SU-DHL-6 (cell line): ENCODE data around the gene C11orf58.

Source experiments
- H2AFZ ChIP-seq: fragments of 200-600 bp; sonication (generic); 2 replicates; pipeline ENCODE4 v1.6.1; 2014; ENCODE audit warnings: low read depth, mild to moderate bottlenecking, moderate library complexity, mixed read lengths, antibody characterized with exemption, low read length; ENCODE audit not compliant: severe bottlenecking
- H3F3A ChIP-seq: fragments of 200-600 bp; shearing (Covaris generic); 2 replicates; pipeline ENCODE4 v1.6.0; 2016; ENCODE audit warnings: antibody characterized with exemption, mild to moderate bottlenecking; ENCODE audit not compliant: insufficient read depth
- H3K27ac ChIP-seq: fragments of 200-600 bp; sonication (generic); 2 replicates; pipeline ENCODE4 v1.5.1; 2016; ENCODE audit warnings: low read depth, mild to moderate bottlenecking, low read length, moderate library complexity, mixed read lengths
- H3K27me3 ChIP-seq: fragments of 200-600 bp; sonication (generic), shearing (Covaris generic); 2 replicates; pipeline ENCODE4 v1.6.0; 2014; ENCODE audit warnings: mild to moderate bottlenecking, low read length
- H3K36me3 ChIP-seq: fragments of 200-600 bp; sonication (generic); 2 replicates; pipeline ENCODE4 v1.6.1; 2014; ENCODE audit warnings: mild to moderate bottlenecking, low read length, mixed read lengths
- H3K4me2 ChIP-seq: fragments of 300-600, 200-600 bp; shearing (Covaris generic), sonication (generic); 2 replicates; pipeline ENCODE4 v1.6.0; 2014; ENCODE audit warnings: low read length, low read depth, mild to moderate bottlenecking; ENCODE audit not compliant: poor library complexity, severe bottlenecking
- H3K4me3 ChIP-seq: fragments of 200-600 bp; sonication (generic); 2 replicates; pipeline ENCODE4 v1.5.1; 2014; ENCODE audit warnings: antibody characterized with exemption, low read length, mild to moderate bottlenecking, mixed read lengths; ENCODE audit not compliant: insufficient read depth, poor library complexity, severe bottlenecking
- H3K79me2 ChIP-seq: fragments of 200-600 bp; sonication (generic); 2 replicates; pipeline ENCODE4 v1.6.1; 2014; ENCODE audit warnings: mild to moderate bottlenecking, low read length, moderate library complexity; ENCODE audit not compliant: insufficient read depth
- H3K9ac ChIP-seq: fragments of 200-600 bp; sonication (generic); 2 replicates; pipeline ENCODE4 v1.7.0; 2014; ENCODE audit warnings: mild to moderate bottlenecking, low read length
- H3K9me2 ChIP-seq: fragments of 200-600 bp; sonication (generic); replicated peaks from 2 replicates; pipeline ENCODE4 v1.6.1; 2014; ENCODE audit warnings: low read length; ENCODE audit not compliant: insufficient read depth
- H3K9me3 ChIP-seq: fragments of 200-600 bp; sonication (generic); 2 replicates; pipeline ENCODE4 v1.6.1; 2014; ENCODE audit warnings: low read length, mixed read lengths; ENCODE audit not compliant: insufficient read depth
- H4K20me1 ChIP-seq: fragments of 200-600 bp; sonication (generic); 2 replicates; pipeline ENCODE4 v1.6.1; 2014; ENCODE audit warnings: low read depth, mild to moderate bottlenecking, antibody characterized with exemption, low read length, moderate library complexity, mixed read lengths
- EZH2phosphoT487 ChIP-seq: fragments of 200-600 bp; sonication (generic), shearing (Covaris generic); conservative IDR thresholded peaks from 2 replicates; pipeline ENCODE4 v1.6.1; 2018; ENCODE audit warnings: mild to moderate bottlenecking, antibody characterized with exemption, low read length, moderate library complexity, mixed read lengths
- TF ChIP-seq, protein P1 (sequence below): fragments of 200-600 bp; sonication (generic); IDR thresholded peaks from one replicate; pipeline ENCODE4 v1.5.1; 2017; ENCODE audit warnings: antibody characterized with exemption, mild to moderate bottlenecking, low read length, moderate library complexity; ENCODE audit not compliant: insufficient read depth, poor library complexity, severe bottlenecking

The C11orf58 gene

GRCh38 chr11:16773981-16774935 lies 35.8 kb downstream of the C11orf58 start:
- Histone ChIP-seq H3K9ac (no peak overlapping the region), H3K9me3 (no peaks in the 10 kb centered on the region), H3F3A (no peaks in the 10 kb centered on the region), H3K36me3 (no peaks in the 10 kb centered on the region), H3K9me2 (no peaks in the 10 kb centered on the region), H3K4me3 (no peak overlapping the region), H2AFZ (no peak overlapping the region), H3K27me3 (no peaks in the 10 kb centered on the region), H3K4me2 (no peak overlapping the region), H3K79me2 (no peaks in the 10 kb centered on the region), H3K27ac (no peak overlapping the region), H4K20me1 (no peaks in the 10 kb centered on the region)
- TF ChIP-seq, protein P1, sequence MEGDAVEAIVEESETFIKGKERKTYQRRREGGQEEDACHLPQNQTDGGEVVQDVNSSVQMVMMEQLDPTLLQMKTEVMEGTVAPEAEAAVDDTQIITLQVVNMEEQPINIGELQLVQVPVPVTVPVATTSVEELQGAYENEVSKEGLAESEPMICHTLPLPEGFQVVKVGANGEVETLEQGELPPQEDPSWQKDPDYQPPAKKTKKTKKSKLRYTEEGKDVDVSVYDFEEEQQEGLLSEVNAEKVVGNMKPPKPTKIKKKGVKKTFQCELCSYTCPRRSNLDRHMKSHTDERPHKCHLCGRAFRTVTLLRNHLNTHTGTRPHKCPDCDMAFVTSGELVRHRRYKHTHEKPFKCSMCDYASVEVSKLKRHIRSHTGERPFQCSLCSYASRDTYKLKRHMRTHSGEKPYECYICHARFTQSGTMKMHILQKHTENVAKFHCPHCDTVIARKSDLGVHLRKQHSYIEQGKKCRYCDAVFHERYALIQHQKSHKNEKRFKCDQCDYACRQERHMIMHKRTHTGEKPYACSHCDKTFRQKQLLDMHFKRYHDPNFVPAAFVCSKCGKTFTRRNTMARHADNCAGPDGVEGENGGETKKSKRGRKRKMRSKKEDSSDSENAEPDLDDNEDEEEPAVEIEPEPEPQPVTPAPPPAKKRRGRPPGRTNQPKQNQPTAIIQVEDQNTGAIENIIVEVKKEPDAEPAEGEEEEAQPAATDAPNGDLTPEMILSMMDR = no peak

DNA sequence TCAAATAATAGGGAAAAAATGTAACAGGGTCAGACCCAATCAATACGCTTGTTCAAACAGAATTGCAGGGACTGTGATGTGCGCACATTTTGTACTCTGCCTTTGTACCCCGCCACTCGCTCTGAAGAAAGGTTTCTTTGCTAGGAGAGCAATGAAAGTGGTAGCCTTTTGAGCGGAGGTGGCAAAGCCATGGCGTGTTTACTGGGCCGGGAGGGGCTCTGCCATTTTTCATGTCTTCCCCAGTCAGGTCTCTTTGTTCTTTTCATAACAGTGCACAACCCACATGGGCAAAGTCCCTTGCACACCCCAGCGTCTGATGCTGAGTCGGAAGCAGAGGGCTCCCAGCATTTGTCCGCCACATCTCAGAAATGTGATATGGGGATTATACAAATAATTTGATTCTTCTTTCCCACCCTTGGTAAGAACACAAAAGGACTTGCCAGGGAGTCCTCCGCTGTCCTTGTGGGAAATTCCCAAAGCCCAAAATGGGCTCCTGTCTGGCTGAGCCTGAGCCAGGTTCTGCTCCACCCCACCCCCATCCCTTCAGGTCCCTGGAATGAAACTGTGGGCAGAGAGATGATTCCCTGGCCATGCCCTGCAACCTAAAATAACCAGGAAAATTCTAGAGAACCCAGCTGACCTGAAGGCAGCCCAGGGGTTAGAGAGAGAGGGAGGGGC lies 36.6 kb downstream of the C11orf58 start:
- Histone ChIP-seq H3K4me2 (no peak overlapping the region), H3F3A (no peaks in the 10 kb centered on the region), H4K20me1 (no peaks in the 10 kb centered on the region), H3K27me3 (no peaks in the 10 kb centered on the region), H3K9me2 (no peaks in the 10 kb centered on the region), H3K79me2 (no peaks in the 10 kb centered on the region), H3K27ac (no peak overlapping the region), H3K9ac (no peak overlapping the region), H3K9me3 (no peaks in the 10 kb centered on the region), H2AFZ (no peak overlapping the region), H3K4me3 (no peak overlapping the region), H3K36me3 (no peaks in the 10 kb centered on the region)
- no peak for TF ChIP-seq EZH2phosphoT487
- TF ChIP-seq, protein P1 = no peak

GRCh38 chr11:16775614-16776283 lies 37.3 kb downstream of the C11orf58 start:
- Histone ChIP-seq H3F3A (no peaks in the 10 kb centered on the region), H3K27ac (no peak overlapping the region), H3K4me3 (no peak overlapping the region), H3K9me2 (no peaks in the 10 kb centered on the region), H3K9me3 (no peaks in the 10 kb centered on the region), H2AFZ (no peak overlapping the region), H4K20me1 (no peaks in the 10 kb centered on the region), H3K36me3 (no peaks in the 10 kb centered on the region), H3K4me2 (no peak overlapping the region), H3K79me2 (no peaks in the 10 kb centered on the region), H3K9ac (no peak overlapping the region), H3K27me3 (no peaks in the 10 kb centered on the region)
- TF ChIP-seq, protein P1 = no peak
- TF ChIP-seq EZH2phosphoT487 = no peak
